ENCODE results near the gene ACTG2.

- TF ChIP-seq, protein P1, sequence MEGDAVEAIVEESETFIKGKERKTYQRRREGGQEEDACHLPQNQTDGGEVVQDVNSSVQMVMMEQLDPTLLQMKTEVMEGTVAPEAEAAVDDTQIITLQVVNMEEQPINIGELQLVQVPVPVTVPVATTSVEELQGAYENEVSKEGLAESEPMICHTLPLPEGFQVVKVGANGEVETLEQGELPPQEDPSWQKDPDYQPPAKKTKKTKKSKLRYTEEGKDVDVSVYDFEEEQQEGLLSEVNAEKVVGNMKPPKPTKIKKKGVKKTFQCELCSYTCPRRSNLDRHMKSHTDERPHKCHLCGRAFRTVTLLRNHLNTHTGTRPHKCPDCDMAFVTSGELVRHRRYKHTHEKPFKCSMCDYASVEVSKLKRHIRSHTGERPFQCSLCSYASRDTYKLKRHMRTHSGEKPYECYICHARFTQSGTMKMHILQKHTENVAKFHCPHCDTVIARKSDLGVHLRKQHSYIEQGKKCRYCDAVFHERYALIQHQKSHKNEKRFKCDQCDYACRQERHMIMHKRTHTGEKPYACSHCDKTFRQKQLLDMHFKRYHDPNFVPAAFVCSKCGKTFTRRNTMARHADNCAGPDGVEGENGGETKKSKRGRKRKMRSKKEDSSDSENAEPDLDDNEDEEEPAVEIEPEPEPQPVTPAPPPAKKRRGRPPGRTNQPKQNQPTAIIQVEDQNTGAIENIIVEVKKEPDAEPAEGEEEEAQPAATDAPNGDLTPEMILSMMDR (IDR thresholded peaks at IDR 0.05; ENCODE audit: borderline replicate concordance, extremely low read depth, low read length, poor library complexity, severe bottlenecking) = no peak
- no peak for TF ChIP-seq EZH2 (IDR thresholded peaks at IDR 0.05; ENCODE audit: borderline replicate concordance, low read depth, low read length, severe bottlenecking)
Measured at GRCh38 chr2:73917696-73918207, 24.9 kb downstream of the ACTG2 start.
